Endodermal cell (in vitro differentiated cells): Measurements from ENCODE around the gene SLC15A5. TPM values are rescaled to one million over a fixed set of nuclear protein-coding genes. Genes with fewer than 3 reads are reported as not detected.

ENCODE experiments used
- DNase-seq: peaks from one replicate; pipeline ENCODE4 v3.0.0-alpha.2; 2017
- H3K27ac ChIP-seq: 2 replicates; pipeline ENCODE4 v1.5.1; 2013; ENCODE audit warnings: mild to moderate bottlenecking, low read depth, low read length, moderate library complexity
- H3K27me3 ChIP-seq: 2 replicates; pipeline ENCODE4 v1.6.1; 2013; ENCODE audit warnings: mild to moderate bottlenecking, low read length, moderate library complexity; ENCODE audit not compliant: insufficient read depth, control insufficient read depth, poor library complexity, severe bottlenecking
- H3K36me3 ChIP-seq: 2 replicates; pipeline ENCODE4 v1.7.0; 2013; ENCODE audit warnings: mild to moderate bottlenecking, low read length, moderate library complexity; ENCODE audit not compliant: control insufficient read depth, insufficient read depth
- H3K4me1 ChIP-seq: one replicate; pipeline ENCODE4 v1.7.0; 2013; ENCODE audit warnings: low read length; ENCODE audit not compliant: control insufficient read depth, insufficient read depth
- H3K4me3 ChIP-seq: 2 replicates; pipeline ENCODE4 v1.5.1; 2013; ENCODE audit warnings: mild to moderate bottlenecking, low read length, moderate library complexity
- H3K9ac ChIP-seq: 2 replicates; pipeline ENCODE4 v1.6.1; 2013; ENCODE audit warnings: mild to moderate bottlenecking, low read length, moderate library complexity; ENCODE audit not compliant: poor library complexity, severe bottlenecking; ENCODE audit errors: extremely low read depth
- H3K9me3 ChIP-seq: 2 replicates; pipeline ENCODE4 v1.6.1; 2013; ENCODE audit warnings: mild to moderate bottlenecking, low read length, moderate library complexity; ENCODE audit not compliant: control insufficient read depth
- H3K27ac Mint-ChIP-seq: 2 replicates; pipeline ENCODE4 v1.8.0; 2020; ENCODE audit warnings: mixed read lengths
- H3K27me3 Mint-ChIP-seq: 2 replicates; pipeline ENCODE4 v1.8.0; 2021; ENCODE audit warnings: mild to moderate bottlenecking, mixed read lengths; ENCODE audit not compliant: insufficient read depth
- H3K36me3 Mint-ChIP-seq: 2 replicates; pipeline ENCODE4 v1.8.0; 2020; ENCODE audit warnings: low read depth, mixed read lengths
- H3K4me1 Mint-ChIP-seq: 2 replicates; pipeline ENCODE4 v1.8.0; 2020; ENCODE audit warnings: mixed read lengths
- H3K4me3 Mint-ChIP-seq: 2 replicates; pipeline ENCODE4 v1.8.0; 2020; ENCODE audit warnings: mild to moderate bottlenecking, moderate library complexity, mixed read lengths
- H3K9me3 Mint-ChIP-seq: 2 replicates; pipeline ENCODE4 v1.8.0; 2020; ENCODE audit warnings: mild to moderate bottlenecking, mixed read lengths
- WGBS, 2 experiments: methylation state at CpG; one replicate each; pipeline versions ENCODE4 v1.1.5 to v1.1.7; 2013; ENCODE audit warnings: missing lambda C conversion rate in 2 of 2, mixed read lengths in 1 of 2; ENCODE audit not compliant: insufficient coverage in 1 of 2, insufficient read length in 1 of 2; 5-methylcytosine and 5-hydroxymethylcytosine counted together
- total RNA-seq, 2 donors: library from RNA; stranded (reverse); fragmentation: NEBNext Ultra II Directional in 1 of 2; extraction: Animal tissue kit (Norgen Biotek cat#: 25700) in 1 of 2; gene quantifications; 2 replicates in 1 of 2; 3 replicates in 1 of 2; pipeline ENCODE4 v1.2.1, GENCODE V29; 2021
- TF ChIP-seq, protein P1 (sequence below): fragments of 200-600 bp; sonication (generic); conservative IDR thresholded peaks from 2 replicates; pipeline ENCODE4 v1.5.0; 2021; ENCODE audit warnings: antibody characterized with exemption, mild to moderate bottlenecking

Gene SLC15A5
- total RNA-seq, 2 donors from 2014 or later: not detected

DNA sequence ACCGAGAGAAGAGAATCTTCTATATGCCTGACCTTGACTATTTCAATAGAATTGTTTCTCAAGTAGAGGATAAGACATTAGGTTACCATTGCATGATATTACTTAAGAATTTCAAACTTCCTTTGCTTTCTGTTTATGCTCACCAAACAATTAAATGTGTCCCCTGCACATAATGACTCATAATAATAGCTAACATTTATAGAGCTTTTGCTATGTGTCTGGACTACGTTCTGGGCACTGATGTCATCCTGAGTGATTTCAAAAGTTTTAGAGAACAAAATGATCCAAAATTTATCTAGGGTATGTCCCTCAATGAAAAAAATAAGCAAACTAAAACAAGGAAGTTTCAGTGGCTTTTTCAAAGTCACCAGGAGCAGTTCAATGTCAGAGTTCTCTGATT is 38.8 kb downstream of the SLC15A5 start:
- Mint-ChIP-seq H3K4me1 (no peaks in the 10 kb centered on the region), H3K36me3 (no peaks in the 10 kb centered on the region), H3K9me3 (no peaks in the 10 kb centered on the region), H3K27ac (no peak overlapping the region), H3K27me3 (no peaks in the 10 kb centered on the region), H3K4me3 (no peak overlapping the region)
- Histone ChIP-seq H3K9me3 (no peaks in the 10 kb centered on the region), H3K4me3 (no peak overlapping the region), H3K27ac (no peak overlapping the region), H3K36me3 (no peaks in the 10 kb centered on the region), H3K9ac (no peak overlapping the region), H3K4me1 (no peaks in the 10 kb centered on the region), H3K27me3 (no peaks in the 10 kb centered on the region)
- no peak for DNase-seq
- 83 to 92% methylated on average over 1 to 2 of the region's 2 CpGs for WGBS, 2 experiments
- TF ChIP-seq, protein P1, sequence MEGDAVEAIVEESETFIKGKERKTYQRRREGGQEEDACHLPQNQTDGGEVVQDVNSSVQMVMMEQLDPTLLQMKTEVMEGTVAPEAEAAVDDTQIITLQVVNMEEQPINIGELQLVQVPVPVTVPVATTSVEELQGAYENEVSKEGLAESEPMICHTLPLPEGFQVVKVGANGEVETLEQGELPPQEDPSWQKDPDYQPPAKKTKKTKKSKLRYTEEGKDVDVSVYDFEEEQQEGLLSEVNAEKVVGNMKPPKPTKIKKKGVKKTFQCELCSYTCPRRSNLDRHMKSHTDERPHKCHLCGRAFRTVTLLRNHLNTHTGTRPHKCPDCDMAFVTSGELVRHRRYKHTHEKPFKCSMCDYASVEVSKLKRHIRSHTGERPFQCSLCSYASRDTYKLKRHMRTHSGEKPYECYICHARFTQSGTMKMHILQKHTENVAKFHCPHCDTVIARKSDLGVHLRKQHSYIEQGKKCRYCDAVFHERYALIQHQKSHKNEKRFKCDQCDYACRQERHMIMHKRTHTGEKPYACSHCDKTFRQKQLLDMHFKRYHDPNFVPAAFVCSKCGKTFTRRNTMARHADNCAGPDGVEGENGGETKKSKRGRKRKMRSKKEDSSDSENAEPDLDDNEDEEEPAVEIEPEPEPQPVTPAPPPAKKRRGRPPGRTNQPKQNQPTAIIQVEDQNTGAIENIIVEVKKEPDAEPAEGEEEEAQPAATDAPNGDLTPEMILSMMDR: no peak

- Histone ChIP-seq H3K27ac (no peak overlapping the region), H3K9me3 (peaks cover 3% of the 10 kb centered on the region), H3K9ac (no peak overlapping the region), H3K36me3 (no peaks in the 10 kb centered on the region), H3K4me3 (no peak overlapping the region), H3K4me1 (no peaks in the 10 kb centered on the region), H3K27me3 (no peaks in the 10 kb centered on the region)
- Mint-ChIP-seq H3K36me3 (no peaks in the 10 kb centered on the region), H3K27ac (no peak overlapping the region), H3K9me3 (peaks cover 14% of the 10 kb centered on the region), H3K4me3 (no peak overlapping the region), H3K4me1 (no peaks in the 10 kb centered on the region), H3K27me3 (no peaks in the 10 kb centered on the region)
- WGBS, 2 experiments: 80% methylated on average over 1 of the region's 1 CpG; no CpG with 5 or more reads in 1 of the 2 experiments
- TF ChIP-seq, protein P1: no peak
- DNase-seq: no peak
Measured at GRCh38 chr12:16229676-16230075, 47.8 kb downstream of the SLC15A5 start.

- WGBS, 2 experiments: 92 to 93% methylated on average over 2 of the region's 2 CpGs
- Mint-ChIP-seq H3K4me1 (no peaks in the 10 kb centered on the region), H3K9me3 (peaks cover 14% of the 10 kb centered on the region), H3K4me3 (no peak overlapping the region), H3K27me3 (no peaks in the 10 kb centered on the region), H3K36me3 (no peaks in the 10 kb centered on the region), H3K27ac (no peak overlapping the region)
- H3K36me3 ChIP-seq: no peaks in the 10 kb centered on the region
- DNase-seq: no peak
- H3K27me3 ChIP-seq: no peaks in the 10 kb centered on the region
- no peak overlapping the region for H3K9ac ChIP-seq
- no peak overlapping the region for H3K27ac ChIP-seq
- peaks cover 3% of the 10 kb centered on the region for H3K9me3 ChIP-seq
- TF ChIP-seq, protein P1: no peak
- no peaks in the 10 kb centered on the region for H3K4me1 ChIP-seq
- no peak overlapping the region for H3K4me3 ChIP-seq
Measured at GRCh38 chr12:16228067-16228466, 49.4 kb downstream of the SLC15A5 start.
